Stomach (tissue), 4 donors: Measurements from ENCODE around the gene GLRX.

ENCODE experiments used
- EP300 ChIP-seq: sonication (generic); formaldehyde crosslinking; IDR thresholded peaks from one replicate; pipeline ENCODE4 v1.6.1; 2017; ENCODE audit warnings: antibody characterized with exemption
- POLR2A ChIP-seq, 4 donors: fragments of 450-650 bp; IDR thresholded peaks; one replicate each; pipeline ENCODE4 v1.6.1; 2016; ENCODE audit warnings: antibody characterized with exemption in 4 of 4, control low read depth in 2 of 4, mild to moderate bottlenecking in 1 of 4, moderate library complexity in 1 of 4
- POLR2AphosphoS5 ChIP-seq, 3 donors: sonication (generic); formaldehyde crosslinking; IDR thresholded peaks; one replicate each; pipeline ENCODE4 v1.6.1; 2016; ENCODE audit warnings: antibody characterized with exemption in 3 of 3
- TF ChIP-seq, protein P1 (sequence below), 7 experiments: fragments of 450-650 bp in 4 of 7; fragments of 200-600 bp in 3 of 7; sonication (generic) in 3 of 7; IDR thresholded peaks; one replicate each; pipeline ENCODE4 v1.5.1; 2016 to 2019; ENCODE audit warnings: antibody characterized with exemption in 7 of 7, control low read depth in 2 of 7, mild to moderate bottlenecking in 1 of 7

GRCh38 chr5:95858661-95859595 is 36.4 kb upstream of the GLRX start:
- TF ChIP-seq, protein P1, sequence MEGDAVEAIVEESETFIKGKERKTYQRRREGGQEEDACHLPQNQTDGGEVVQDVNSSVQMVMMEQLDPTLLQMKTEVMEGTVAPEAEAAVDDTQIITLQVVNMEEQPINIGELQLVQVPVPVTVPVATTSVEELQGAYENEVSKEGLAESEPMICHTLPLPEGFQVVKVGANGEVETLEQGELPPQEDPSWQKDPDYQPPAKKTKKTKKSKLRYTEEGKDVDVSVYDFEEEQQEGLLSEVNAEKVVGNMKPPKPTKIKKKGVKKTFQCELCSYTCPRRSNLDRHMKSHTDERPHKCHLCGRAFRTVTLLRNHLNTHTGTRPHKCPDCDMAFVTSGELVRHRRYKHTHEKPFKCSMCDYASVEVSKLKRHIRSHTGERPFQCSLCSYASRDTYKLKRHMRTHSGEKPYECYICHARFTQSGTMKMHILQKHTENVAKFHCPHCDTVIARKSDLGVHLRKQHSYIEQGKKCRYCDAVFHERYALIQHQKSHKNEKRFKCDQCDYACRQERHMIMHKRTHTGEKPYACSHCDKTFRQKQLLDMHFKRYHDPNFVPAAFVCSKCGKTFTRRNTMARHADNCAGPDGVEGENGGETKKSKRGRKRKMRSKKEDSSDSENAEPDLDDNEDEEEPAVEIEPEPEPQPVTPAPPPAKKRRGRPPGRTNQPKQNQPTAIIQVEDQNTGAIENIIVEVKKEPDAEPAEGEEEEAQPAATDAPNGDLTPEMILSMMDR (IDR thresholded peaks at IDR 0.05): peak in 6 of 7 experiments; percentile 97 to 99 (median 99)
- peak; percentile 94 for TF ChIP-seq EP300
- TF ChIP-seq POLR2A (IDR thresholded peaks at IDR 0.05): no peak
- peak; percentile 48 to 93 (median 64) for TF ChIP-seq POLR2AphosphoS5 (IDR thresholded peaks at IDR 0.05)
